HepG2 (cell line): Measurements from ENCODE around the gene PRRT1B. TPM values are rescaled to one million over a fixed set of nuclear protein-coding genes. Genes with fewer than 3 reads are reported as not detected.

Source experiments
- AHDC1 ChIP-seq: sonication (generic); formaldehyde crosslinking; IDR thresholded peaks from 2 replicates; pipeline ENCODE4 v1.5.1; 2020; ENCODE audit warnings: mild to moderate bottlenecking, missing genetic modification reagents, borderline replicate concordance
- ARNT2 ChIP-seq: sonication (generic); formaldehyde crosslinking; IDR thresholded peaks from 2 replicates; pipeline ENCODE4 v1.8.0; 2022; ENCODE audit warnings: mild to moderate bottlenecking, low read depth, missing genetic modification reagents, moderate library complexity
- ELF1 ChIP-seq: sonication (generic); formaldehyde crosslinking; IDR thresholded peaks from 2 replicates; pipeline ENCODE4 v1.4.0; 2020; ENCODE audit warnings: missing genetic modification reagents
- GATAD2A ChIP-seq: IDR thresholded peaks from 2 replicates; pipeline ENCODE4 v1.6.1; 2016
- GZF1 ChIP-seq: sonication (generic); formaldehyde crosslinking; IDR thresholded peaks from 2 replicates; pipeline ENCODE4 v1.5.1; 2020; ENCODE audit warnings: mild to moderate bottlenecking, missing genetic modification reagents
- HDAC2 ChIP-seq: sonication (generic); formaldehyde crosslinking; IDR thresholded peaks from 2 replicates; pipeline ENCODE4 v1.4.0; 2020; ENCODE audit warnings: missing genetic modification reagents
- IRF2 ChIP-seq: IDR thresholded peaks from 2 replicates; pipeline ENCODE4 v1.6.1; 2018; ENCODE audit warnings: missing genetic modification reagents, missing compliant biosample characterization
- JUNB ChIP-seq: sonication (generic); formaldehyde crosslinking; IDR thresholded peaks from 2 replicates; pipeline ENCODE4 v1.8.0; 2022; ENCODE audit warnings: missing genetic modification reagents, mild to moderate bottlenecking, borderline replicate concordance
- NCOR1 ChIP-seq: fragments of 200-600 bp; sonication (generic); IDR thresholded peaks from 2 replicates; pipeline ENCODE4 v1.7.0; 2017; ENCODE audit warnings: antibody characterized with exemption, low read length, borderline replicate concordance
- POGZ ChIP-seq: sonication (generic); formaldehyde crosslinking; IDR thresholded peaks from 2 replicates; pipeline ENCODE4 v1.4.0; 2020; ENCODE audit warnings: mild to moderate bottlenecking, missing genetic modification reagents
- RXRB ChIP-seq: IDR thresholded peaks from 2 replicates; pipeline ENCODE4 v1.6.1; 2016; ENCODE audit warnings: borderline replicate concordance, missing genetic modification reagents, missing compliant biosample characterization
- SIX4 ChIP-seq: sonication (generic); formaldehyde crosslinking; IDR thresholded peaks from 2 replicates; pipeline ENCODE4 v1.4.0; 2020; ENCODE audit warnings: missing genetic modification reagents
- SMARCE1 ChIP-seq: fragments of 450-650 bp; IDR thresholded peaks from 2 replicates; pipeline ENCODE4 v1.6.1; 2017; ENCODE audit warnings: borderline replicate concordance
- SP5 ChIP-seq: IDR thresholded peaks from 2 replicates; pipeline ENCODE4 v1.6.1; 2016; ENCODE audit warnings: low read depth, borderline replicate concordance
- THAP11 ChIP-seq: IDR thresholded peaks from 2 replicates; pipeline ENCODE4 v1.6.1; 2016; ENCODE audit warnings: missing biosample characterization, missing genetic modification reagents
- TOE1 ChIP-seq: sonication (generic); formaldehyde crosslinking; IDR thresholded peaks from 2 replicates; pipeline ENCODE4 v1.4.0; 2020; ENCODE audit warnings: mild to moderate bottlenecking, missing genetic modification reagents
- XRCC5 ChIP-seq: fragments of 200-400 bp; formaldehyde crosslinking; optimal IDR thresholded peaks from 2 replicates; pipeline ENCODE3; 2017; ENCODE audit warnings: mild to moderate bottlenecking, low read length
- YEATS4 ChIP-seq: sonication (generic); formaldehyde crosslinking; IDR thresholded peaks from 2 replicates; pipeline ENCODE4 v1.4.0; 2020; ENCODE audit warnings: missing genetic modification reagents, borderline replicate concordance
- ZNF280D ChIP-seq: sonication (generic); formaldehyde crosslinking; IDR thresholded peaks from 2 replicates; pipeline ENCODE4 v1.5.1; 2020; ENCODE audit warnings: mild to moderate bottlenecking, missing genetic modification reagents
- ZNF354B ChIP-seq: sonication (generic); formaldehyde crosslinking; IDR thresholded peaks from 2 replicates; pipeline ENCODE4 v1.8.0; 2022; ENCODE audit warnings: mild to moderate bottlenecking, missing genetic modification reagents
- ZNF432 ChIP-seq: sonication (generic); formaldehyde crosslinking; IDR thresholded peaks from 2 replicates; pipeline ENCODE4 v1.5.0; 2020; ENCODE audit warnings: missing genetic modification reagents, mild to moderate bottlenecking, borderline replicate concordance
- ZNF652 ChIP-seq: IDR thresholded peaks from 2 replicates; pipeline ENCODE4 v1.6.1; 2016; ENCODE audit warnings: low read depth, borderline replicate concordance
- polyA plus RNA-seq, 8 experiments: library from polyadenylated mRNA; depleted of rRNA in 3 of 8; stranded (reverse) in 7 of 8; unstranded in 1 of 8; fragments of >200 nt; fragmentation: Illumina TruSeq in 4 of 8; extraction: Trizol in 4 of 8; gene quantifications; 2 replicates each; pipeline versions ENCODE4 v1.2.1 to v1.2.3, GENCODE V29; 2011 to 2016; ENCODE audit warnings: low read depth in 4 of 8, missing spikeins in 1 of 8, mixed read lengths in 1 of 8; ENCODE audit not compliant: insufficient read depth in 1 of 8
- total RNA-seq, 5 experiments: library from RNA; depleted of rRNA; stranded (reverse); fragments of >200 nt; fragmentation: Illumina TruSeq; extraction: Trizol; gene quantifications; 2 replicates each; pipeline ENCODE4 v1.2.3, GENCODE V29; 2016; ENCODE audit warnings: low read depth in 1 of 5

Gene PRRT1B
- total and polyA plus RNA-seq, 2 of the 13 experiments (the other 11 are each of a cell fraction or from before 2014, with no cell fraction given), result not detected

- peak; percentile 51; the same call in 1 of the 2 replicates for TF ChIP-seq NCOR1
- TF ChIP-seq IRF2, result peak; percentile 67; the same call in 1 of the 2 replicates
- TF ChIP-seq JUNB, result no peak
- TF ChIP-seq SMARCE1, result no peak
- peak; percentile 55; the same call in 1 of the 2 replicates for TF ChIP-seq AHDC1 (CRISPR knock-in tag)
- TF ChIP-seq HDAC2, result peak; percentile 85
- TF ChIP-seq GZF1 (CRISPR knock-in tag), result no peak
- no peak for TF ChIP-seq ZNF432 (CRISPR knock-in tag)
- TF ChIP-seq XRCC5, result peak; percentile 80
- peak; percentile 70 for TF ChIP-seq YEATS4
- TF ChIP-seq TOE1, result no peak
- TF ChIP-seq ZNF280D (CRISPR knock-in tag), result peak; percentile 64; the same call in 1 of the 2 replicates
- TF ChIP-seq ELF1 (CRISPR knock-in tag), result no peak
- no peak for TF ChIP-seq ZNF354B (CRISPR knock-in tag)
- TF ChIP-seq POGZ (CRISPR knock-in tag), result peak; percentile 76
- peak; percentile 47; the same call in 1 of the 2 replicates for TF ChIP-seq GATAD2A (CRISPR knock-in tag)
- peak; percentile 67 for TF ChIP-seq RXRB (CRISPR knock-in tag)
- TF ChIP-seq THAP11 (CRISPR knock-in tag), result peak; percentile 81
- peak; percentile 97 for TF ChIP-seq SIX4 (CRISPR knock-in tag)
- peak; percentile 68; the same call in 1 of the 2 replicates for TF ChIP-seq ARNT2 (CRISPR knock-in tag)
- TF ChIP-seq ZNF652 (CRISPR knock-in tag), result no peak
- peak; percentile 46; the same call in 1 of the 2 replicates for TF ChIP-seq SP5
These were observed at the start of gene PRRT1B (continued) for GRCh38 chr9:131545003-131545785.
